Midbrain (tissue), 1 donor: ENCODE data around the gene ANXA2R.
"Not testable (repeated sequence)": the region's sequence is repeated elsewhere in the genome, so short reads cannot be mapped to it uniquely, and the experiment has no call there.

ENCODE experiments used
- DNase-seq: peaks from one replicate; lab custom pipeline; 2025; lab: John Stamatoyannopoulos, UW

Gene ANXA2R

GRCh38 chr5:43060020-43060419 lies 19.9 kb upstream of the ANXA2R start:
- not testable (repeated sequence) for DNase-seq

GRCh38 chr5:43055098-43055497 lies 15.0 kb upstream of the ANXA2R start:
- not testable (repeated sequence) for DNase-seq

- no peak for DNase-seq
Observed at GRCh38 chr5:43051684-43052083, 11.6 kb upstream of the ANXA2R start.

GRCh38 chr5:43050384-43050783 lies 10.3 kb upstream of the ANXA2R start:
- DNase-seq: no peak

GRCh38 chr5:43049236-43049635 lies 9.1 kb upstream of the ANXA2R start:
- no peak for DNase-seq

GRCh38 chr5:43046474-43046873 lies 6.4 kb upstream of the ANXA2R start:
- no peak for DNase-seq

- no peak for DNase-seq
Observed at GRCh38 chr5:43045236-43045635, 5.1 kb upstream of the ANXA2R start.

GRCh38 chr5:43044181-43044914 lies 4.2 kb upstream of the ANXA2R start:
- DNase-seq: no peak

GRCh38 chr5:43043400-43043756 lies 3.3 kb upstream of the ANXA2R start:
- no peak for DNase-seq

- DNase-seq: peak; percentile 86
Observed at GRCh38 chr5:43042626-43043399, 2.7 kb upstream of the ANXA2R start.

GRCh38 chr5:43042176-43042625 lies 2.1 kb upstream of the ANXA2R start:
- DNase-seq: peak; percentile 86

- DNase-seq: peak; percentile 83
Observed at GRCh38 chr5:43041669-43042175, 1.6 kb upstream of the ANXA2R start.

GRCh38 chr5:43041110-43041668 lies 1.1 kb upstream of the ANXA2R start:
- no peak for DNase-seq

- DNase-seq: no peak
Observed at GRCh38 chr5:43039471-43040286, 440 bp downstream of the ANXA2R start.

- no peak for DNase-seq
Observed at GRCh38 chr5:43039152-43039470, 1.0 kb downstream of the ANXA2R start.

- DNase-seq: no peak
Observed at GRCh38 chr5:43038496-43038989, 1.6 kb downstream of the ANXA2R start.

- DNase-seq: no peak
Observed at GRCh38 chr5:43037636-43038495, 2.3 kb downstream of the ANXA2R start.

- DNase-seq: no peak
Observed at GRCh38 chr5:43036856-43037635, 3.1 kb downstream of the ANXA2R start.

- no peak for DNase-seq
Observed at GRCh38 chr5:43036409-43036808, 3.7 kb downstream of the ANXA2R start.

- no peak for DNase-seq
Observed at GRCh38 chr5:43034591-43034968, 5.5 kb downstream of the ANXA2R start.
